Gastroesophageal sphincter (tissue), 4 donors: ENCODE results near the gene JADE1. TPM values are rescaled to one million over a fixed set of nuclear protein-coding genes. Genes with fewer than 3 reads are reported as not detected.
A peak's percentile ranks its signal among the peaks of the same experiment; 100 is the strongest.

Experiments used
- ATAC-seq: fragments of 150-250 bp; one replicate; pipeline ENCODE4 v1.9.1; 2016; ENCODE audit warnings: mild to moderate bottlenecking, moderate library complexity
- H3K27ac ChIP-seq, 4 donors: fragments of 200-600 bp; sonication (generic) in 3 of 4; 1 replicate in 3 of 4; 2 replicates in 1 of 4; pipeline ENCODE4 v1.5.1; 2016 to 2019
- H3K27me3 ChIP-seq: fragments of 200-600 bp; sonication (generic); one replicate; pipeline ENCODE4 v1.5.1; 2019
- H3K36me3 ChIP-seq, 2 donors: fragments of 200-600 bp; sonication (generic); one replicate each; pipeline ENCODE4 v1.5.1; 2019; ENCODE audit warnings: control low read depth in 1 of 2
- H3K4me1 ChIP-seq, 3 donors: fragments of 200-600 bp; sonication (generic); 1 replicate in 2 of 3; 2 replicates in 1 of 3; pipeline ENCODE4 v1.5.1; 2016 to 2019; ENCODE audit warnings: control low read depth in 2 of 3
- H3K4me3 ChIP-seq, 2 donors: fragments of 200-600 bp; sonication (generic); one replicate each; pipeline ENCODE4 v1.5.1; 2019; ENCODE audit warnings: mild to moderate bottlenecking in 1 of 2, moderate library complexity in 1 of 2
- H3K9me3 ChIP-seq, 3 donors: fragments of 200-600 bp; sonication (generic); one replicate each; pipeline ENCODE4 v1.5.1; 2017 to 2019; ENCODE audit warnings: control low read depth in 2 of 3
- CTCF ChIP-seq, 4 experiments: fragments of 200-600 bp in 2 of 4; fragments of 450-650 bp in 2 of 4; sonication (generic) in 1 of 4; IDR thresholded peaks; one replicate each; pipeline ENCODE4 v1.5.1; 2017 to 2019; ENCODE audit warnings: antibody characterized with exemption in 4 of 4, mild to moderate bottlenecking in 2 of 4, moderate library complexity in 2 of 4
- EP300 ChIP-seq: sonication (generic); formaldehyde crosslinking; IDR thresholded peaks from one replicate; pipeline ENCODE4 v1.6.1; 2017; ENCODE audit warnings: antibody characterized with exemption, mild to moderate bottlenecking
- POLR2A ChIP-seq, 2 donors: fragments of 450-650 bp; IDR thresholded peaks; one replicate each; pipeline ENCODE4 v1.6.1; 2017; ENCODE audit warnings: antibody characterized with exemption in 2 of 2, mild to moderate bottlenecking in 2 of 2, moderate library complexity in 1 of 2
- POLR2AphosphoS5 ChIP-seq: sonication (generic); formaldehyde crosslinking; IDR thresholded peaks from one replicate; pipeline ENCODE4 v1.6.1; 2017; ENCODE audit warnings: antibody characterized with exemption
- WGBS, 2 donors: methylation state at CpG; one replicate each; pipeline ENCODE4 v1.1.5; 2018; ENCODE audit warnings: low coverage in 1 of 2; 5-methylcytosine and 5-hydroxymethylcytosine counted together
- total RNA-seq, 4 donors: library from RNA; depleted of rRNA; stranded (reverse); fragments of >200 nt; gene quantifications; one replicate each; pipeline ENCODE4 v1.1.0, GENCODE V29; 2016

Gene JADE1
- total RNA-seq, 4 donors from 2014 or later, result 45.5 to 112 (median 63.5) TPM

DNA sequence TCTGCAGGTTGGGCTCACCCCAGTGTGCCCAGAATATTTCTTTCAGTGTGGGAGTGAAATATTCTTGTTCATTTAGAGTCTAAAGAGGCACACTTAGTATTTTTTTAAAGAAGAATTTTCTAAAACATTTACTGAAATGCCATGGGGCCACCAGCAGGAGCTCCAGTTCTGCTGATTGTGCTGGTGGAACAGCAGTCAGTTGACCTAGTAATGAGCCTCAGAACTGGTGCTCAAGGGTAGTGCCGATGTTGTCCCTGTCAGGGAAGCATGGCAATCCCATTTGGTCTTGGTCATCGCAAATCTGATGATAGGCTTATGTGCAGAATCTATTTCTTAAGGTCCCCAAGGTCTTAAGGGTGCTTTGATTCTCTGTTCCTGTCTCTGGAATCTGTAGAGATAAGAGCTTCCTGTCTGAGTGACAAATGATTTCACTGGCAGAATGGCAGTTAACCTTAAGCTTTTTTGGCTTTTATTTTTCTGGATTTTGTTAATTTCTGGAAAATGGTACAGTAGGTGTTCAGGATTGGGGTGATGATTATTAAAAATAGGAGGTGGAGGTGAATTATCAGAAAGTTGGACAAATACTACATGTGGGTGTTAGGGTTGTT lies 31.3 kb downstream of the JADE1 start:
- ATAC-seq, result no peak
- no peak overlapping the region for H3K4me3 ChIP-seq
- no peak overlapping the region for H3K27ac ChIP-seq
- peaks cover 0 to 49% of the 10 kb centered on the region in 2 donors for H3K36me3 ChIP-seq
- TF ChIP-seq EP300, result no peak
- no peak for TF ChIP-seq POLR2AphosphoS5
- no peak for TF ChIP-seq POLR2A (IDR thresholded peaks at IDR 0.05)
- no peak for TF ChIP-seq CTCF (IDR thresholded peaks at IDR 0.05)
- WGBS, 2 donors, result 58 to 60% methylated on average over 2 of the region's 2 CpGs
- no peaks in the 10 kb centered on the region for H3K9me3 ChIP-seq
- no peaks in the 10 kb centered on the region for H3K27me3 ChIP-seq
- peaks cover 0 to 85% (median 12%) of the 10 kb centered on the region in 3 donors for H3K4me1 ChIP-seq

DNA sequence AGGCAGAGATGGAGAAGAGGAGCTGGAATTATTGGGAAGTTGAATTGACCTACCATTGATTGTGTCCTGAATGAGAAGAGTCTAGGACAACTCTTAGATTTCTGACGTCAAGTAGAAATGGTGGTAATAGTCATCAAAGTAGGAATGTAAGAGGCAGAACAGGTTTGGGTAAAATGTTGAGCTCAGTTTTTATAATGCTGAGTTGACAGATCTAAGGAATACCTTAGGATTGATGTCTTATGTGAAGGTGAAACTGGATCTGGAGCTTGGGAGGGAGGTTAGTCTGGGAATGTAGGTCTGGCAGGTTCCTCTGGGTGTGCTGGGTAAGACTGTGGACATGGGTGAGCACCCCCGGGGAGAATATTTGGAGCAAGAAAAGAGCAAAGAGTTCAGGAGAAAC lies 31.9 kb downstream of the JADE1 start:
- Histone ChIP-seq H3K36me3 (peaks cover 0 to 54% of the 10 kb centered on the region in 2 donors), H3K27me3 (no peaks in the 10 kb centered on the region), H3K27ac (no peak overlapping the region), H3K4me1 (peaks cover 0 to 79% (median 9%) of the 10 kb centered on the region in 3 donors), H3K4me3 (no peak overlapping the region), H3K9me3 (no peaks in the 10 kb centered on the region)
- 91 to 92% methylated on average over 2 of the region's 2 CpGs for WGBS, 2 donors
- ATAC-seq, result no peak
- TF ChIP-seq CTCF (IDR thresholded peaks at IDR 0.05) (no peak), POLR2AphosphoS5 (no peak), POLR2A (IDR thresholded peaks at IDR 0.05) (no peak), EP300 (no peak)

GRCh38 chr4:128844931-128845330 lies 35.4 kb downstream of the JADE1 start:
- H3K27ac ChIP-seq, result peak overlapping the region in 2 of 4 donors; percentile 0 to 35
- TF ChIP-seq POLR2A (IDR thresholded peaks at IDR 0.05) (no peak), EP300 (no peak), CTCF (IDR thresholded peaks at IDR 0.05) (no peak), POLR2AphosphoS5 (peak; percentile 28)
- peak; percentile 37 for ATAC-seq
- 42 to 70% methylated on average over 1 to 4 of the region's 4 CpGs for WGBS, 2 donors
- no peaks in the 10 kb centered on the region for H3K9me3 ChIP-seq
- no peaks in the 10 kb centered on the region for H3K27me3 ChIP-seq
- H3K4me3 ChIP-seq, result no peak overlapping the region
- H3K4me1 ChIP-seq, result peaks cover 0 to 47% (median 9%) of the 10 kb centered on the region in 3 donors
- peaks cover 0 to 77% of the 10 kb centered on the region in 2 donors for H3K36me3 ChIP-seq

- Histone ChIP-seq H3K9me3 (no peaks in the 10 kb centered on the region), H3K4me1 (peaks cover 0 to 37% (median 9%) of the 10 kb centered on the region in 3 donors), H3K27ac (no peak overlapping the region), H3K27me3 (no peaks in the 10 kb centered on the region), H3K36me3 (peaks cover 0 to 88% of the 10 kb centered on the region in 2 donors), H3K4me3 (no peak overlapping the region)
- WGBS, 2 donors, result 88 to 100% methylated on average over 2 to 4 of the region's 4 CpGs
- no peak for ATAC-seq
- TF ChIP-seq CTCF (IDR thresholded peaks at IDR 0.05) (no peak), POLR2AphosphoS5 (no peak), POLR2A (IDR thresholded peaks at IDR 0.05) (no peak), EP300 (no peak)
Measured at GRCh38 chr4:128846063-128846462, 36.6 kb downstream of the JADE1 start.

GRCh38 chr4:128847082-128847724 lies 37.7 kb downstream of the JADE1 start:
- Histone ChIP-seq H3K9me3 (no peaks in the 10 kb centered on the region), H3K27ac (no peak overlapping the region), H3K27me3 (no peaks in the 10 kb centered on the region), H3K4me3 (no peak overlapping the region), H3K4me1 (peaks cover 0 to 30% (median 9%) of the 10 kb centered on the region in 3 donors), H3K36me3 (peaks cover 0 to 99% of the 10 kb centered on the region in 2 donors)
- 82 to 89% methylated on average over 4 to 6 of the region's 7 CpGs for WGBS, 2 donors
- TF ChIP-seq CTCF (IDR thresholded peaks at IDR 0.05), result no peak
- TF ChIP-seq EP300, result no peak
- no peak for TF ChIP-seq POLR2A (IDR thresholded peaks at IDR 0.05)
- TF ChIP-seq POLR2AphosphoS5, result no peak
- no peak for ATAC-seq
